ENCODE data around the gene DHRS9. TPM values are rescaled to one million over a fixed set of nuclear protein-coding genes. Genes with fewer than 3 reads are reported as not detected.

Gene DHRS9
- total and polyA plus RNA-seq, 2 donors (not counting 1 experiment from before 2014, with no cell fraction given) = 0.25 to 0.94 TPM

- Mint-ChIP-seq H3K27me3 (peaks cover 3% of the 10 kb centered on the region), H3K27ac (no peak overlapping the region), H3K4me3 (no peak overlapping the region), H3K4me1 (no peaks in the 10 kb centered on the region), H3K9me3 (ENCODE audit: insufficient read depth) (peaks cover 4% of the 10 kb centered on the region)
- Histone ChIP-seq H4K20me1 (ENCODE audit: control insufficient read depth, insufficient read depth, low read length, poor library complexity, severe bottlenecking) (no peaks in the 10 kb centered on the region), H3K4me2 (replicated peaks; ENCODE audit: low read depth, low read length, poor library complexity, severe bottlenecking) (no peak overlapping the region), H2AFZ (ENCODE audit: insufficient read depth, low read depth, low read length, poor library complexity, severe bottlenecking) (no peak overlapping the region), H3K9ac (ENCODE audit: low read length) (no peak overlapping the region), H3K4me3 (ENCODE audit: control extremely low read depth in 1 of 5, extremely low read depth in 1 of 5, insufficient read depth in 1 of 5, low read depth in 2 of 5, low read length in 4 of 5) (no peak overlapping the region), H3K27ac (ENCODE audit: low read length in 2 of 2) (no peak overlapping the region), H3K4me1 (ENCODE audit: control insufficient read depth in 2 of 2, insufficient read depth in 2 of 2, low read length in 2 of 2) (no peaks in the 10 kb centered on the region), H3K9me3 (ENCODE audit: control extremely low read depth in 1 of 3, control insufficient read depth in 2 of 3, insufficient read depth in 1 of 3, low read length in 2 of 3) (no peaks in the 10 kb centered on the region), H3K36me3 (replicated peaks in 1 of 2; ENCODE audit: control extremely low read depth in 1 of 2, control insufficient read depth in 1 of 2, extremely low read depth in 1 of 2, insufficient read depth in 2 of 2, low read length in 1 of 2) (no peaks in the 10 kb centered on the region), H3K79me2 (ENCODE audit: control insufficient read depth, insufficient read depth, low read length) (no peaks in the 10 kb centered on the region), H3K27me3 (replicated peaks in 1 of 4; ENCODE audit: control extremely low read depth in 1 of 4, control insufficient read depth in 3 of 4, insufficient read depth in 4 of 4, low read length in 3 of 4) (peaks cover 0 to 11% (median 7%) of the 10 kb centered on the region in 4 experiments)
- TF ChIP-seq EZH2 (IDR thresholded peaks at IDR 0.05; ENCODE audit: borderline replicate concordance, insufficient read depth, low read depth, low read length, poor library complexity, severe bottlenecking) = no peak
- TF ChIP-seq, protein P1, sequence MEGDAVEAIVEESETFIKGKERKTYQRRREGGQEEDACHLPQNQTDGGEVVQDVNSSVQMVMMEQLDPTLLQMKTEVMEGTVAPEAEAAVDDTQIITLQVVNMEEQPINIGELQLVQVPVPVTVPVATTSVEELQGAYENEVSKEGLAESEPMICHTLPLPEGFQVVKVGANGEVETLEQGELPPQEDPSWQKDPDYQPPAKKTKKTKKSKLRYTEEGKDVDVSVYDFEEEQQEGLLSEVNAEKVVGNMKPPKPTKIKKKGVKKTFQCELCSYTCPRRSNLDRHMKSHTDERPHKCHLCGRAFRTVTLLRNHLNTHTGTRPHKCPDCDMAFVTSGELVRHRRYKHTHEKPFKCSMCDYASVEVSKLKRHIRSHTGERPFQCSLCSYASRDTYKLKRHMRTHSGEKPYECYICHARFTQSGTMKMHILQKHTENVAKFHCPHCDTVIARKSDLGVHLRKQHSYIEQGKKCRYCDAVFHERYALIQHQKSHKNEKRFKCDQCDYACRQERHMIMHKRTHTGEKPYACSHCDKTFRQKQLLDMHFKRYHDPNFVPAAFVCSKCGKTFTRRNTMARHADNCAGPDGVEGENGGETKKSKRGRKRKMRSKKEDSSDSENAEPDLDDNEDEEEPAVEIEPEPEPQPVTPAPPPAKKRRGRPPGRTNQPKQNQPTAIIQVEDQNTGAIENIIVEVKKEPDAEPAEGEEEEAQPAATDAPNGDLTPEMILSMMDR (IDR thresholded peaks at IDR 0.05) = no peak
- ChIA-PET POLR2A (no interaction called here), CTCF (interaction anchor here (1.0 to 1.4 kb wide), 2 partner anchors 8 to 15 kb away, joined by 3 to 5 read pairs; no protein-coding TSS in a partner anchor)
- no peak for DNase-seq
- no peak for ATAC-seq (ENCODE audit: low read depth)
- intact Hi-C loops (cut with micrococcal nuclease) = no loop called here
These were observed 47.6 kb downstream of the DHRS9 start for GRCh38 chr2:169116993-169117392.

GRCh38 chr2:169118060-169118459 lies 48.7 kb downstream of the DHRS9 start:
- Histone ChIP-seq H3K4me1 (ENCODE audit: control insufficient read depth in 2 of 2, insufficient read depth in 2 of 2, low read length in 2 of 2) (no peaks in the 10 kb centered on the region), H3K9ac (ENCODE audit: low read length) (no peak overlapping the region), H3K27ac (ENCODE audit: low read length in 2 of 2) (no peak overlapping the region), H4K20me1 (ENCODE audit: control insufficient read depth, insufficient read depth, low read length, poor library complexity, severe bottlenecking) (no peaks in the 10 kb centered on the region), H3K27me3 (replicated peaks in 1 of 4; ENCODE audit: control extremely low read depth in 1 of 4, control insufficient read depth in 3 of 4, insufficient read depth in 4 of 4, low read length in 3 of 4) (peaks cover 0 to 11% (median 7%) of the 10 kb centered on the region in 4 experiments), H3K9me3 (ENCODE audit: control extremely low read depth in 1 of 3, control insufficient read depth in 2 of 3, insufficient read depth in 1 of 3, low read length in 2 of 3) (no peaks in the 10 kb centered on the region), H3K4me3 (ENCODE audit: control extremely low read depth in 1 of 5, extremely low read depth in 1 of 5, insufficient read depth in 1 of 5, low read depth in 2 of 5, low read length in 4 of 5) (no peak overlapping the region), H2AFZ (ENCODE audit: insufficient read depth, low read depth, low read length, poor library complexity, severe bottlenecking) (no peak overlapping the region), H3K79me2 (ENCODE audit: control insufficient read depth, insufficient read depth, low read length) (no peaks in the 10 kb centered on the region), H3K4me2 (replicated peaks; ENCODE audit: low read depth, low read length, poor library complexity, severe bottlenecking) (no peak overlapping the region), H3K36me3 (replicated peaks in 1 of 2; ENCODE audit: control extremely low read depth in 1 of 2, control insufficient read depth in 1 of 2, extremely low read depth in 1 of 2, insufficient read depth in 2 of 2, low read length in 1 of 2) (no peaks in the 10 kb centered on the region)
- ATAC-seq (ENCODE audit: low read depth) (no peak), DNase-seq (no peak)
- H3K9me3 Mint-ChIP-seq (ENCODE audit: insufficient read depth) = peaks cover 4% of the 10 kb centered on the region
- no peak overlapping the region for H3K27ac Mint-ChIP-seq
- no peak overlapping the region for H3K4me3 Mint-ChIP-seq
- TF ChIP-seq, protein P1 (IDR thresholded peaks at IDR 0.05) = no peak
- no peak for TF ChIP-seq EZH2 (IDR thresholded peaks at IDR 0.05; ENCODE audit: borderline replicate concordance, insufficient read depth, low read depth, low read length, poor library complexity, severe bottlenecking)
- CTCF ChIA-PET = interaction anchor here (1.0 to 1.4 kb wide), 2 partner anchors 9 to 23 kb away, joined by 4 to 5 read pairs; no protein-coding TSS in a partner anchor
- H3K27me3 Mint-ChIP-seq = peaks cover 7% of the 10 kb centered on the region
- POLR2A ChIA-PET = no interaction called here
- 67% methylated on average over 1 of the region's 2 CpGs for WGBS (ENCODE audit: insufficient coverage)
- no peaks in the 10 kb centered on the region for H3K4me1 Mint-ChIP-seq
- intact Hi-C loops (cut with micrococcal nuclease) = no loop called here

Measured in B cell (primary cell).